ENCODE results near the gene PEAR1. TPM values are rescaled to one million over a fixed set of nuclear protein-coding genes. Genes with fewer than 3 reads are reported as not detected.
A peak's percentile ranks its signal among the peaks of the same experiment; 100 is the strongest.

The PEAR1 gene
- total RNA-seq, 1 experiment from 2014 or later = 10.8 TPM

DNA sequence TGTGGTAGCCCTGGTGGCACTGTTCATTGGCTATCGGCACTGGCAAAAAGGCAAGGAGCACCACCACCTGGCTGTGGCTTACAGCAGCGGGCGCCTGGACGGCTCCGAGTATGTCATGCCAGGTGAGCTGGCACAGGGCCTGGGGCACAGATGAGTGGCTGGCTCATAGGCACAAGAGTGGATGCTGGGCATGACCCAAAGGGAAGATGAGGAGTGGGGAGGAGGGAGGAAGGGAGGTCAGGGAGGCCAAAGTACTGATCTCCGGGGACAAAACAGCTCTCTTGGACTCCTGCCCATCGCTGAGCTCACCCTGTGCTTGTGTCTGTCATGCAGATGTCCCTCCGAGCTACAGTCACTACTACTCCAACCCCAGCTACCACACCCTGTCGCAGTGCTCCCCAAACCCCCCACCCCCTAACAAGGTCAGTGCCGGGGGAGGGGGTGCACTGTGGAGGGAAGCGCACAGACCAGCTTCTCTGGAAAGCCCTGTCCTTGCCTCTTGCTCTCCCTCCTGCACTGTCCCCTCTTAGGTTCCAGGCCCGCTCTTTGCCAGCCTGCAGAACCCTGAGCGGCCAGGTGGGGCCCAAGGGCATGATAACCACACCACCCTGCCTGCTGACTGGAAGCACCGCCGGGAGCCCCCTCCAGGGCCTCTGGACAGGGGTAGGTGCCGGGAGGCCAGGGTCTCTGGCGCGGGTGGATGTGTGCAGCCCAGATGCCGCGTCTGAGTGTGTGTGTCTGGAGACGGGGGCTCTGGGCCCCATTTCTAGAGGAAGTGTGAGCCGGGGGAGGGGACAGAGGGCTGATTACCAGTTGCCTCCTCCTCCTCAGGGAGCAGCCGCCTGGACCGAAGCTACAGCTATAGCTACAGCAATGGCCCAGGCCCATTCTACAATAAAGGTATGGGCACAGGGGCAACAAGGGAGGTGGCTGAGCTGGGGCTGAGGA, 19.6 kb downstream of the PEAR1 start:
- TF ChIP-seq YY1 (IDR thresholded peaks at IDR 0.05; ENCODE audit: extremely low read depth, insufficient replicate concordance, low read depth, low read length) (no peak), EGR1 (IDR thresholded peaks at IDR 0.05; ENCODE audit: low read depth) (no peak), CEBPB (IDR thresholded peaks at IDR 0.05; ENCODE audit: low read depth) (no peak), POLR2A (IDR thresholded peaks at IDR 0.05; ENCODE audit: borderline replicate concordance, extremely low read depth, insufficient read depth, insufficient read length) (no peak), EZH2 (IDR thresholded peaks at IDR 0.05) (no peak), TCF7L2 (IDR thresholded peaks at IDR 0.05; ENCODE audit: borderline replicate concordance, extremely low read depth, insufficient read depth, insufficient read length) (no peak), EZH2phosphoT487 (IDR thresholded peaks at IDR 0.05; ENCODE audit: borderline replicate concordance) (no peak), CBX3 (IDR thresholded peaks at IDR 0.05; ENCODE audit: low read depth) (no peak)
- TF ChIP-seq, protein P1, sequence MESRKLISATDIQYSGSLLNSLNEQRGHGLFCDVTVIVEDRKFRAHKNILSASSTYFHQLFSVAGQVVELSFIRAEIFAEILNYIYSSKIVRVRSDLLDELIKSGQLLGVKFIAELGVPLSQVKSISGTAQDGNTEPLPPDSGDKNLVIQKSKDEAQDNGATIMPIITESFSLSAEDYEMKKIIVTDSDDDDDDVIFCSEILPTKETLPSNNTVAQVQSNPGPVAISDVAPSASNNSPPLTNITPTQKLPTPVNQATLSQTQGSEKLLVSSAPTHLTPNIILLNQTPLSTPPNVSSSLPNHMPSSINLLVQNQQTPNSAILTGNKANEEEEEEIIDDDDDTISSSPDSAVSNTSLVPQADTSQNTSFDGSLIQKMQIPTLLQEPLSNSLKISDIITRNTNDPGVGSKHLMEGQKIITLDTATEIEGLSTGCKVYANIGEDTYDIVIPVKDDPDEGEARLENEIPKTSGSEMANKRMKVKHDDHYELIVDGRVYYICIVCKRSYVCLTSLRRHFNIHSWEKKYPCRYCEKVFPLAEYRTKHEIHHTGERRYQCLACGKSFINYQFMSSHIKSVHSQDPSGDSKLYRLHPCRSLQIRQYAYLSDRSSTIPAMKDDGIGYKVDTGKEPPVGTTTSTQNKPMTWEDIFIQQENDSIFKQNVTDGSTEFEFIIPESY (IDR thresholded peaks at IDR 0.05; ENCODE audit: extremely low read depth, insufficient replicate concordance, low read length) = no peak
- H3K79me2 ChIP-seq (ENCODE audit: insufficient read depth, low read length) = no peaks in the 10 kb centered on the region
- H3K9me2 ChIP-seq (ENCODE audit: insufficient read depth) = no peaks in the 10 kb centered on the region
- H3K36me3 ChIP-seq (ENCODE audit: control insufficient read depth in 1 of 2, insufficient read depth in 2 of 2, low read length in 2 of 2) = peaks cover 2 to 17% of the 10 kb centered on the region in 2 experiments; a peak in 3 of 4 replicates
- peak; percentile 53; the same call in 1 of the 2 replicates for ATAC-seq
- BruUV-seq (replicated peaks) = no TSS peak
- no peaks in the 10 kb centered on the region for H4K20me1 ChIP-seq (ENCODE audit: insufficient read depth)
- H3K27ac ChIP-seq (ENCODE audit: low read depth, low read length) = no peak overlapping the region
- H3K27me3 ChIP-seq (ENCODE audit: insufficient read depth, low read length) = no peaks in the 10 kb centered on the region
- H3K9ac ChIP-seq (ENCODE audit: low read length) = no peak overlapping the region
- H3K4me3 ChIP-seq (replicated peaks in 1 of 2; ENCODE audit: low read depth in 1 of 2, low read length in 2 of 2) = no peak overlapping the region
- RAD21 ChIA-PET (ENCODE audit: low non-redundant PET in 1 of 2, low total read pairs in 2 of 2, uncharacterized antibody in 2 of 2, unreplicated experiment in 2 of 2) = no interaction called here
- POLR2A ChIA-PET = no interaction called here
- no peak overlapping the region for H3K4me2 ChIP-seq (ENCODE audit: low read length)
- DNase-seq (ENCODE audit: low read depth, low spot score) = no peak
- H2AFZ ChIP-seq (ENCODE audit: low read depth, low read length, poor library complexity, severe bottlenecking) = no peak overlapping the region
- no peaks in the 10 kb centered on the region for H3K9me3 ChIP-seq (ENCODE audit: control insufficient read depth in 1 of 2, insufficient read depth in 1 of 2, low read depth in 1 of 2, low read length in 2 of 2)
- intact Hi-C loops (cut with micrococcal nuclease) = no loop called here
- CTCF ChIA-PET = no interaction called here
- H3K4me1 ChIP-seq (ENCODE audit: control insufficient read depth in 1 of 2, insufficient read depth in 2 of 2, low read length in 2 of 2) = peaks cover 0 to 15% of the 10 kb centered on the region in 2 experiments; a peak in 2 of 4 replicates
